ENCODE results near the gene MT1M. TPM values are rescaled to one million over a fixed set of nuclear protein-coding genes. Genes with fewer than 3 reads are reported as not detected.

Gene MT1M
- total RNA-seq, 2 donors from 2014 or later: 5.2 to 9.9 TPM

DNA sequence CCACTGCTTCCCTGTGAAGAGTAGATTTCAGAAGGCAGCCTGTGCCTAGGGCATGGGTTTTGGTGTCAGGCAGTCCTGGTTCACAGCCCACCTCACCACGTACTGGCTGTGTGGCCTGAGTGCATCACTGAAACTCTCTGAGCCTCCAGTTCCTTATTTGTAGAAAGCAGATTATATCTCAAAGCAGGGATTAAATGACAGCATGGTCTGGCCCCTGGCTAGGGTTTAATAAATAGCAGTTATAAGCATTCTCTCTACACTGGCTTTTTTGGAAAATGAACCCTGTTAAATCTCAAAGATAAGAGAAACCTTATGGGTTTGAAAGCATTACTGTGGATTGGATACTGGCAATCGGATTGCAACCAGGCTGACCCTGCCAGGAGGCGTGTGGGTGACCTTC is 2.9 kb upstream of the MT1M start:
- no peak for TF ChIP-seq CTCF (IDR thresholded peaks at IDR 0.05)
- Histone ChIP-seq H3K36me3 (no peaks in the 10 kb centered on the region), H3K27ac (peak overlapping the region; percentile 14 to 46), H3K27me3 (no peaks in the 10 kb centered on the region), H3K4me3 (no peak overlapping the region), H3K9me3 (no peaks in the 10 kb centered on the region), H3K4me1 (peaks cover 0 to 40% of the 10 kb centered on the region in 2 donors)
- DNase-seq (ENCODE audit: low spot score): no peak

DNA sequence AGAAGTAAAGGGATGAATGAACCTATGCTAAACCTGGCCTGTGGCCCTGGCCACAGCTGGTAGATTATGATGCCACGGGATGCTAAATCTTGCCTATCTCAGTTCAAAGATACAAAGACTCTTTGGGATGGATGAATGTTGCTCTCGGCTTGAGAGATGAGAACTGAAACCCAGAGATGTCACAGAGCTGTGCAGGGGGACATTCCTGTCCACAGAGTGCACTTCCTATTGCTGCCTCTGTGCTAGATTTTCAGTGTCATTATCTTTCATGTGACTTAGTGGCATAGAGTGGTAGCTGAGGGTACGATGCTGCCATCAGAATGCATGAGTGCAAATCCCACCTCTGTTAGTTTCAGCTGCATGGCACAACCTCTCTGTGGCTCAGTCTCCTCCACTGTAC is 2.3 kb upstream of the MT1M start:
- Histone ChIP-seq H3K27me3 (no peaks in the 10 kb centered on the region), H3K27ac (no peak overlapping the region), H3K4me3 (no peak overlapping the region), H3K4me1 (peaks cover 0 to 40% of the 10 kb centered on the region in 2 donors), H3K9me3 (no peaks in the 10 kb centered on the region), H3K36me3 (no peaks in the 10 kb centered on the region)
- TF ChIP-seq CTCF (IDR thresholded peaks at IDR 0.05): no peak
- DNase-seq (ENCODE audit: low spot score): no peak

GRCh38 chr16:56631197-56631596 is 1.3 kb upstream of the MT1M start:
- Histone ChIP-seq H3K27ac (peak overlapping the region; percentile 79 to 81), H3K36me3 (no peaks in the 10 kb centered on the region), H3K9me3 (no peaks in the 10 kb centered on the region), H3K27me3 (no peaks in the 10 kb centered on the region), H3K4me3 (no peak overlapping the region), H3K4me1 (peaks cover 0 to 43% of the 10 kb centered on the region in 2 donors)
- TF ChIP-seq CTCF (IDR thresholded peaks at IDR 0.05): no peak
- DNase-seq (ENCODE audit: low spot score): no peak

- Histone ChIP-seq H3K27me3 (no peaks in the 10 kb centered on the region), H3K27ac (peak overlapping the region; percentile 79 to 81), H3K4me3 (peak overlapping the region; percentile 39 to 58), H3K9me3 (no peaks in the 10 kb centered on the region), H3K4me1 (peaks cover 0 to 37% of the 10 kb centered on the region in 2 donors), H3K36me3 (no peaks in the 10 kb centered on the region)
- no peak for TF ChIP-seq CTCF (IDR thresholded peaks at IDR 0.05)
- no peak for DNase-seq (ENCODE audit: low spot score)
Measured at GRCh38 chr16:56631832-56632155, 665 bp upstream of the MT1M start.

DNA sequence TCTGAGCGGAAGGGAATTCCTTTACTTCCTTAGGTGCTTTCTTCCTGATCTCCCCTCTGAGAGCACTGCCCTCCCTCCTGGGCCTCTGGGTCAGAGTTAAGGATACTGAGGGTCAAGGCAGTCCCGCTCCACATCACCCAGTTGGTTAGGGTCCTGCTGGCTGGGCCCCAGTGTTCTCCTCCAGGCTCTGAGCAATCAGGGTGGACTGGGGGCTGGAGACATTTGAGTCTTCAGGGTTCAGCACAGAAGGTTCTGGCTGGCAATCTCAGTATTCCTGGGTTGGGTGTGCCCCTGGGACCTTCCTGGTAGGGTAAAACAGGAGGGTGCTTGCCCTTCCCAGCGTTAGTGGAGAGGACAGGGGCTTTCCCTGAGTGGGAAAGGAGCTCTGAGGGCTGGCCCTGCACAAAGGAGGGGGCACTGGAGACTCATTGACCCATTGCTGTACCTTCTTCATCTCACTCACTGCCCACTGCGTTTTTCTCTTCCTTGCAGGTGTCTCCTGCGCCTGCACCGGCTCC is 448 bp downstream of the MT1M start:
- peak overlapping the region; percentile 39 to 58 for H3K4me3 ChIP-seq
- DNase-seq (ENCODE audit: low spot score): no peak
- H3K27ac ChIP-seq: peak overlapping the region; percentile 79 to 81
- H3K27me3 ChIP-seq: no peaks in the 10 kb centered on the region
- TF ChIP-seq CTCF (IDR thresholded peaks at IDR 0.05): no peak
- H3K9me3 ChIP-seq: no peaks in the 10 kb centered on the region
- H3K4me1 ChIP-seq: peaks cover 0 to 32% of the 10 kb centered on the region in 2 donors
- H3K36me3 ChIP-seq: no peaks in the 10 kb centered on the region

DNA sequence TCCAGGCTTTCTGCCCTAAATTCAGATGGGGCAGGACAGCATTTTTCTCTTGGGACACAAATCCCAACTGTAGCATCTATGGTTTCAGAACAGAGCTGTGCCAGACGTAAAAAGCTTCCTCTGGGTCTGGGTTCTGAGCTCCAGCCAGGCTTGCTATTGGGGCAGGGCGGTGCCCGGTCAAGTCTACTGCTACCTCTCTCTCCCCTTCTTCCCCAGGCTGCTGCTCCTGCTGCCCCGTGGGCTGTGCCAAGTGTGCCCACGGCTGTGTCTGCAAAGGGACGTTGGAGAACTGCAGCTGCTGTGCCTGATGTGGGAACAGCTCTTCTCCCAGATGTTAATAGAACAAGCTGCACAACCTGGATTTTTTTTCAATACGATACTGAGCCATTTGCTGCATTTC is 1.1 kb downstream of the MT1M start:
- Histone ChIP-seq H3K27ac (no peak overlapping the region), H3K27me3 (no peaks in the 10 kb centered on the region), H3K9me3 (no peaks in the 10 kb centered on the region), H3K4me3 (peak overlapping the region in 1 of 2 donors; percentile 58), H3K36me3 (no peaks in the 10 kb centered on the region), H3K4me1 (peaks cover 0 to 39% of the 10 kb centered on the region in 2 donors)
- no peak for TF ChIP-seq CTCF (IDR thresholded peaks at IDR 0.05)
- no peak for DNase-seq (ENCODE audit: low spot score)
